Neural progenitor cell (in vitro differentiated cells): ENCODE measurements around the gene CSF2.

Experiments used
- CTCF ChIP-seq: fragments of 200-600 bp; sonication (generic); IDR thresholded peaks from 2 replicates; pipeline ENCODE4 v1.5.1; 2017; ENCODE audit warnings: antibody characterized with exemption, mild to moderate bottlenecking
- EZH2 ChIP-seq: fragments of 200-600 bp; sonication (generic); IDR thresholded peaks from 2 replicates; pipeline ENCODE4 v1.6.1; 2017; ENCODE audit warnings: antibody characterized with exemption, mild to moderate bottlenecking, moderate library complexity
- EZH2phosphoT487 ChIP-seq: fragments of 200-600 bp; sonication (generic); IDR thresholded peaks from 2 replicates; pipeline ENCODE4 v1.6.1; 2017; ENCODE audit warnings: antibody characterized with exemption

DNA sequence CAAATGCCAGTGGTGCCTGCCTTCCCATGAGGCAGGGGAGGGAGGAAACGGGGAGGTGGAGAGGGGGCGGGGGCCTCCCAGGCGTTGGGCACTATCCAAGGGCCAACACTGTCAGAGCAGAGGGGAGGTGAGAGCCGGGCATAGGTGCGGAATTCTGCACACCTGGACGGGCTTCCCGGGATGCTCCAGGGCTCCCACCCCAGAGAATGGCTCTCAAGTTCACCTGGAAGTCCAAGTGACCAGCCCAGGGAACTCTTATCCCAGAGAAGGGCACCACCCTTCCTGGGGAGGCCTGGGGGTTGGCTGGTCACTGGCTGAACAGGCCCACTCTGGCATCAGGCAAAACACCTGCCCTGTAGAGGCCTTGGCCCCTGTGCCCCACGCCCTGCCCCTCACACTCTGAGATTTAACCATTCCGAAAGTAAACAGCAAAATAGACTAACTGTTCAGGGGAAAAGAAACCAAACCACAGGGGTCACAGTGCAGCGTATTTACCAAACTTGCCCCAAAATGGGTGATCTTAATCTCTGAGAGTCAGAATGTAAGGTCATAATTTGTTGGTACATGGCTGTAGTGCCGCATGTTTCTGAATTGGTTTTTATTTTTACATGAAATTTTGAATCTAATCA lies 2.7 kb downstream of the CSF2 start:
- TF ChIP-seq CTCF (no peak), EZH2 (no peak), EZH2phosphoT487 (no peak)
